ENCODE measurements around the gene LY6G5C.

Gene LY6G5C

GRCh38 chr6:31636698-31637596, 43.9 kb downstream of the LY6G5C start:
- DNase-seq: no peak

GRCh38 chr6:31634969-31635575, 45.8 kb downstream of the LY6G5C start:
- no peak for DNase-seq

- DNase-seq: no peak
These were observed 46.7 kb downstream of the LY6G5C start for GRCh38 chr6:31634131-31634530.

- no peak for DNase-seq
These were observed 47.4 kb downstream of the LY6G5C start for GRCh38 chr6:31633447-31633846.

- no peak for DNase-seq
These were observed 48.5 kb downstream of the LY6G5C start for GRCh38 chr6:31632279-31632946.

- no peak for DNase-seq
These were observed 49.1 kb downstream of the LY6G5C start for GRCh38 chr6:31631681-31632278.

GRCh38 chr6:31631209-31631608, 49.7 kb downstream of the LY6G5C start:
- DNase-seq: no peak

GRCh38 chr6:31630177-31630934, 50.5 kb downstream of the LY6G5C start:
- no peak for DNase-seq

GRCh38 chr6:31629014-31629413, 51.9 kb downstream of the LY6G5C start:
- DNase-seq: no peak

GRCh38 chr6:31627690-31628287, 53.1 kb downstream of the LY6G5C start:
- DNase-seq: no peak

GRCh38 chr6:31626952-31627351, 53.9 kb downstream of the LY6G5C start:
- no peak for DNase-seq
